RWPE2 (cell line): ENCODE measurements around the gene ZNF451.

Experiments
- ATAC-seq: fragments of 200-7000 bp; cut with Tn5 transposase; 3 replicates; pipeline ENCODE4 v1.9.1; 2021; ENCODE audit warnings: low read depth
- DNase-seq: peaks from one replicate; pipeline ENCODE4 v3.0.0-alpha.2; 2020; ENCODE audit warnings: low spot score
- H3K27ac ChIP-seq: fragments of 450-650 bp; 2 replicates; pipeline ENCODE4 v1.5.1; 2017; ENCODE audit warnings: mild to moderate bottlenecking; ENCODE audit not compliant: poor library complexity, severe bottlenecking
- H3K27me3 ChIP-seq: fragments of 250-450 bp; sonication (Bioruptor Pico); 2 replicates; pipeline ENCODE4 v1.5.1; 2021; ENCODE audit warnings: mild to moderate bottlenecking, moderate library complexity; ENCODE audit not compliant: insufficient read depth, poor library complexity, severe bottlenecking
- H3K36me3 ChIP-seq: fragments of 250-450 bp; sonication (Bioruptor Pico); 2 replicates; pipeline ENCODE4 v1.5.1; 2020; ENCODE audit warnings: low read depth, mild to moderate bottlenecking, moderate library complexity
- H3K4me1 ChIP-seq: fragments of 250-450 bp; sonication (Bioruptor Pico); 2 replicates; pipeline ENCODE4 v1.5.1; 2021; ENCODE audit warnings: mild to moderate bottlenecking, moderate library complexity; ENCODE audit not compliant: insufficient read depth, poor library complexity, severe bottlenecking
- H3K4me3 ChIP-seq: fragments of 250-450 bp; sonication (Bioruptor Pico); 2 replicates; pipeline ENCODE4 v1.5.1; 2021; ENCODE audit warnings: mild to moderate bottlenecking, moderate library complexity; ENCODE audit not compliant: severe bottlenecking
- H3K9me3 ChIP-seq: fragments of 250-450 bp; sonication (Bioruptor Pico); 2 replicates; pipeline ENCODE4 v1.5.1; 2021; ENCODE audit warnings: mild to moderate bottlenecking, moderate library complexity; ENCODE audit not compliant: severe bottlenecking
- TF ChIP-seq, protein P1 (sequence below): fragments of 450-650 bp; IDR thresholded peaks from one replicate; pipeline ENCODE4 v1.5.1; 2017; ENCODE audit warnings: mild to moderate bottlenecking, moderate library complexity; ENCODE audit not compliant: poor library complexity, severe bottlenecking

The ZNF451 gene

DNA sequence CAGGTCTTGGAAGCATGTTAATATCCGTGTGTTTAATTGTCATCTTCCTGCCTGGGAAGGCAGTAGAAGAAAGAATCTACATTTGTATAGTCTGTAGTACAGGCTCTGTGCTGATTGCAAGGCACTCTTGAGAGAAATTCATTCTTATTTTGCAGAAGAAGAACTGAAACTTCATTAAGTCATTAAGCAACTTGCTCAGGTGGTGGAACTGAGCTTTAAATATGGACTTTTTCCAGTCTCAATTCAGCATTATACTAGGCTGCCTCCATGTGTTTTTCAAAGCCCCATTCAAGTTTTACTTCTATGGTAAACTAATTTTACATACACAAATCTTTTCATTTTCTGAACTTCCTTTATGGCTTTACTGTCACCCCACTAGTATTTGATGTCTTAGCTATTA lies 18.7 kb downstream of the ZNF451 start:
- Histone ChIP-seq H3K36me3 (peaks cover 48% of the 10 kb centered on the region), H3K27ac (no peak overlapping the region), H3K9me3 (no peaks in the 10 kb centered on the region), H3K4me1 (no peaks in the 10 kb centered on the region), H3K27me3 (no peaks in the 10 kb centered on the region), H3K4me3 (no peak overlapping the region)
- ATAC-seq = no peak
- no peak for DNase-seq
- TF ChIP-seq, protein P1, sequence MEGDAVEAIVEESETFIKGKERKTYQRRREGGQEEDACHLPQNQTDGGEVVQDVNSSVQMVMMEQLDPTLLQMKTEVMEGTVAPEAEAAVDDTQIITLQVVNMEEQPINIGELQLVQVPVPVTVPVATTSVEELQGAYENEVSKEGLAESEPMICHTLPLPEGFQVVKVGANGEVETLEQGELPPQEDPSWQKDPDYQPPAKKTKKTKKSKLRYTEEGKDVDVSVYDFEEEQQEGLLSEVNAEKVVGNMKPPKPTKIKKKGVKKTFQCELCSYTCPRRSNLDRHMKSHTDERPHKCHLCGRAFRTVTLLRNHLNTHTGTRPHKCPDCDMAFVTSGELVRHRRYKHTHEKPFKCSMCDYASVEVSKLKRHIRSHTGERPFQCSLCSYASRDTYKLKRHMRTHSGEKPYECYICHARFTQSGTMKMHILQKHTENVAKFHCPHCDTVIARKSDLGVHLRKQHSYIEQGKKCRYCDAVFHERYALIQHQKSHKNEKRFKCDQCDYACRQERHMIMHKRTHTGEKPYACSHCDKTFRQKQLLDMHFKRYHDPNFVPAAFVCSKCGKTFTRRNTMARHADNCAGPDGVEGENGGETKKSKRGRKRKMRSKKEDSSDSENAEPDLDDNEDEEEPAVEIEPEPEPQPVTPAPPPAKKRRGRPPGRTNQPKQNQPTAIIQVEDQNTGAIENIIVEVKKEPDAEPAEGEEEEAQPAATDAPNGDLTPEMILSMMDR = no peak

DNA sequence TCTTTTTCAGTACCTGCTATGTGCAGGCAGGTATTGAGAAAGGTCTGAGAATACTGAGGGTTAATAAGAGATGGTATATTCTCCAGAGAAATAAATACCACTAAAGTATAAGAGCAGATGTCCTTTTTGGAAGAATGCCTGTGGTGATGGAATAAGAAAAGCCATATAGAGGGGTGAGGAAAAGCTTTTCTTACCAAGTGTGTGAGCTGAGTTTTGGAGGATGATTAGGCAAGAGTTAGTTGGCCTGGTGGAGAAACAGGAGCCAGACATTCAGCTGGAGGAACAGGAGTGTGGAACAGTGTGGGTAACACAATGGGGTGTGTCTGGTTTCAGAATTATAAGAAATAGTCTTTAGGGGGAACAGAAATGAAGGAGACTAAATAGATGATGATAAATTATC lies 19.9 kb downstream of the ZNF451 start:
- peaks cover 48% of the 10 kb centered on the region for H3K36me3 ChIP-seq
- H3K27me3 ChIP-seq = no peaks in the 10 kb centered on the region
- TF ChIP-seq, protein P1 = no peak
- no peak overlapping the region for H3K4me3 ChIP-seq
- no peak overlapping the region for H3K27ac ChIP-seq
- ATAC-seq (no peak), DNase-seq (no peak)
- H3K4me1 ChIP-seq = no peaks in the 10 kb centered on the region
- no peaks in the 10 kb centered on the region for H3K9me3 ChIP-seq

DNA sequence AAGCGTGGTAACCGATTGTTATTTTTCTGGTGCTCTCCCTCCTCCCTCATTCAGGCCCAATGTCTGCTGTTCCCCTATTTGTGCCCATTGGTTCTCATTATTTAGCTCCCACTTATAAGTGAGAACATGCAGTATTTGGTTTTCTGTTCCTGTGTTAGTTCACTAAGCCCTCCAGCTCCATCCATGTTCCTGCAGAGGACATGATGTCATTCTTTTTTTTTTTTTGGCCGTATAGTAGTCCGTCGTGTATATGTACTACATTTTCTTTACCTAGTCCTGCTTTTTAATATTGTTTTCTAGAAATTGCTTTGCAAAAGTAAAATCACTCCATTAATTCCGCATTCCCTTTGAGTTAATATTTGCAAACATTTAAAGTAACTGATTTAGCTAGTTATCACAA lies 23.1 kb downstream of the ZNF451 start:
- DNase-seq (no peak), ATAC-seq (no peak)
- no peaks in the 10 kb centered on the region for H3K27me3 ChIP-seq
- no peak overlapping the region for H3K27ac ChIP-seq
- TF ChIP-seq, protein P1 = no peak
- peaks cover 26% of the 10 kb centered on the region for H3K36me3 ChIP-seq
- no peaks in the 10 kb centered on the region for H3K9me3 ChIP-seq
- no peak overlapping the region for H3K4me3 ChIP-seq
- H3K4me1 ChIP-seq = no peaks in the 10 kb centered on the region

DNA sequence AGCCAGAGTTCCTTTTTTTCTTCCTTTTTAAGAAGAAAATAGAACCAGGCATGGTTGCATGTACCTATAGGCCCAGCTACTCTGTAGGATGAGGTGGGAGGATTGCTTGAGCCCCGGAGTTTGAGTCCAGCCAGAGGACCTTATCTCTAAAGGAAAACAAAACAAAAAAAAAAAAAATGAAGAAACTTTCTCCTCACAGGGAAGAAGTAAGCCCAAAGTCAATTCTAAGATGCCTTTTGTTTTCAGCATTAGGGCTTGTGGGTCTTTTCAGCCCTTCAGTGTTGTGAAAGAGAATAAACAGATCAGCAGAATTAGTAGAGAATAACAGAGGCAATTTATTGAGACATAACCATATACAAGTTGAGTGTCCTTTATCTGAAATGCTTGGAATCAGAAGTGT lies 26.8 kb downstream of the ZNF451 start:
- Histone ChIP-seq H3K4me1 (no peaks in the 10 kb centered on the region), H3K4me3 (no peak overlapping the region), H3K27ac (no peak overlapping the region), H3K27me3 (no peaks in the 10 kb centered on the region), H3K36me3 (peaks cover 10% of the 10 kb centered on the region; the same call in 1 of the 2 replicates), H3K9me3 (no peaks in the 10 kb centered on the region)
- ATAC-seq (no peak), DNase-seq (no peak)
- TF ChIP-seq, protein P1 = no peak

DNA sequence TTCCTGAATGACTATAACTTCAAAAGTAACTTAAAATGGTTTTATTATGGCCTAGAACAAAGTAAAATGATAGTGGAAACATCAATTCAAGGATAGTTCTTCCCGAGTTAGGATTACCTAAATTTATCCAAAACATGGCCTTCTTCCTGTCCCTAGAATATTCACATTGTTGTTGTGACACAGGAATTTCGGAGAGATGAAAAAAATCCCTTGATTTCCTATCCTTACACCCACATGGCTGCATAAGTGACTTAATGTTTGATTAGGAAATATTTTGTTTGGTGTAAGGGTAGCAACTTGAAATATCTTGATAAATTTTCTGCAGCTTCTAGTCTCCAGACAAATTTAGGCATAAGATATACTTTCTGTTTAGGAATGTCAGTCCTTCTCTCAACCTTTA lies 27.8 kb downstream of the ZNF451 start:
- ATAC-seq (no peak), DNase-seq (no peak)
- Histone ChIP-seq H3K36me3 (peaks cover 17% of the 10 kb centered on the region; the same call in 1 of the 2 replicates), H3K4me1 (no peaks in the 10 kb centered on the region), H3K27ac (no peak overlapping the region), H3K27me3 (no peaks in the 10 kb centered on the region), H3K9me3 (no peaks in the 10 kb centered on the region), H3K4me3 (no peak overlapping the region)
- TF ChIP-seq, protein P1 = no peak
